Measurements from ENCODE around the gene SBF2.

- TF ChIP-seq CTCF (IDR thresholded peaks at IDR 0.05; ENCODE audit: low read depth, low read length) (no peak), EZH2phosphoT487 (IDR thresholded peaks at IDR 0.05; ENCODE audit: low read depth) (no peak)
Measured at GRCh38 chr11:10331548-10332289, 37.7 kb upstream of the SBF2 start.
